Measurements from ENCODE around the gene BMERB1. TPM values are rescaled to one million over a fixed set of nuclear protein-coding genes. Genes with fewer than 3 reads are reported as not detected.
"Not testable (repeated sequence)": the region's sequence is repeated elsewhere in the genome, so short reads cannot be mapped to it uniquely, and the experiment has no call there.

BMERB1 gene
- total and polyA plus RNA-seq, 7 donors, result 26.6 to 133 (median 41.3) TPM

DNA sequence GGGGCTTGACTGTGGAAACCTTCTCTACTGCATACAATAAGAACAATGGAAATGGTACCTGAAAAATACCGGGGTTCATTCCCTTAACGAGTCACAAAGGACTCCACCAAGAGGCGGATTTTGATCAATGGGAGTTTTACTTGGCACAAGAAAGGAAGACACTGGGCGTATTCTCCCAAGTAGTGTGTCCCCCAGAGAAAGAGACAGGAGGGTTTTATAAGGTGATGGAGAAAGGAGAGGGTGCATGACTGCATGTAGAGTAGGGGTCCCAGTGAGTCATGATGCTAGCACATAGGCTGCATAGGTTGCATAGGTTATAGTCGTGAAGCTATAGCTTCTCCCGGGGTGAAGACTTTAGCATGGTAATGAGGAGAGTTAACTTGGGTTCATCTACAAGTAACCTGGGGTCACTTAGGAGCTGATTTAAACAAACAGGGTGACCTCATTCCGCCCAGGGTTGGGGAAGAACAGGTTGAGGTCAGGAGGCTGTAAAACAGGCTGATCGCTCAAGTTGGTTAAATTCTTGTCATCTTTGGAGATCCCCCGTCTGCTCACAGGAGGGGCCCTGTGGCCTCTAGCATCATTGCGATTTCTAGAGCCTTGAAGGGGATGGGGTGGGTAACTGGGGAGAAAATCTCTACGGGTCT, 37.3 kb upstream of the BMERB1 start:
- Histone ChIP-seq H3K4me3 (peak overlapping the region; percentile 67), H3K27ac (peak overlapping the region; percentile 80)
- intact Hi-C loops (cut with DNase I), result no loop called here

DNA sequence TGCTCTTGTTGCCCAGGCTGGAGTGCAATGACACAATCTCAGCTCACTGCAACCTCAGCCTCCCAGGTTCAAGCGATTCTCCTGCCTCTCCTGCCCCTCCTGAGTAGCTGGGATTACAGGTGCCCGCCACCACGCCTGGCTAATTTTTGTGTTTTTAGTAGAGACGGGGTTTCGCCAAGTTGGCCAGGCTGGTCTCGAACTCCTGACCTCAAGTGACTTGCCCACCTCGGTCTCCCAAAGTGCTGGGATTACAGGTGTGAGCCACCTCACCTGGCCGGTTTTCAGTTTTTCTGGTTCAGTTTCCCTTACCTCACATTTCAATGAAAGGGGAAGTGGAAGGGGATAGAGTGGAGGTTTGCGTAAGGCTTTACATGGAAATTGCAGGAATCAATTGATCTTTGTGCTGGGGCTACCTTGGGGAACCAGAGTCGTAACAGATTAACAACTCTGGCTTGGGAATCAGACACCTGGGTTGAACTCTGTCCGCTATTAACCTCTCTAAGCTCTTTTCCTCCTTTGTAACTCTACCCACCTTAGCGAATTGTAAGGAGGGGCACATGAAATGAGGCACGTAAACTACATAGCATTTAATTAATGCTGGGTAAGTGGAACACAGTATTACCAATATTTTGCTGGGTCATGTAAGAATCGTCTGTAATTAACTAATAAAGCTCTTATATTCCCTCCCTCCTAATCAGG, 35.6 kb upstream of the BMERB1 start:
- Histone ChIP-seq H3K9me3 (no peaks in the 10 kb centered on the region), H3K36me3 (ENCODE audit: insufficient read depth in 1 of 2, low read depth in 1 of 2) (peaks cover 0 to 36% of the 10 kb centered on the region in 2 donors), H3K4me1 (peaks cover 11% of the 10 kb centered on the region), H3K4me3 (no peak overlapping the region), H3K27ac (peak overlapping the region; percentile 80), H3K27me3 (ENCODE audit: insufficient read depth in 3 of 3, low read length in 2 of 3) (no peaks in the 10 kb centered on the region)
- intact Hi-C loops (cut with DNase I), result no loop called here
- 62 to 72% (median 70%) methylated on average over 14 of the region's 14 CpGs for WGBS, 3 donors
- TF ChIP-seq, protein P1, sequence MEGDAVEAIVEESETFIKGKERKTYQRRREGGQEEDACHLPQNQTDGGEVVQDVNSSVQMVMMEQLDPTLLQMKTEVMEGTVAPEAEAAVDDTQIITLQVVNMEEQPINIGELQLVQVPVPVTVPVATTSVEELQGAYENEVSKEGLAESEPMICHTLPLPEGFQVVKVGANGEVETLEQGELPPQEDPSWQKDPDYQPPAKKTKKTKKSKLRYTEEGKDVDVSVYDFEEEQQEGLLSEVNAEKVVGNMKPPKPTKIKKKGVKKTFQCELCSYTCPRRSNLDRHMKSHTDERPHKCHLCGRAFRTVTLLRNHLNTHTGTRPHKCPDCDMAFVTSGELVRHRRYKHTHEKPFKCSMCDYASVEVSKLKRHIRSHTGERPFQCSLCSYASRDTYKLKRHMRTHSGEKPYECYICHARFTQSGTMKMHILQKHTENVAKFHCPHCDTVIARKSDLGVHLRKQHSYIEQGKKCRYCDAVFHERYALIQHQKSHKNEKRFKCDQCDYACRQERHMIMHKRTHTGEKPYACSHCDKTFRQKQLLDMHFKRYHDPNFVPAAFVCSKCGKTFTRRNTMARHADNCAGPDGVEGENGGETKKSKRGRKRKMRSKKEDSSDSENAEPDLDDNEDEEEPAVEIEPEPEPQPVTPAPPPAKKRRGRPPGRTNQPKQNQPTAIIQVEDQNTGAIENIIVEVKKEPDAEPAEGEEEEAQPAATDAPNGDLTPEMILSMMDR (IDR thresholded peaks at IDR 0.05), result no peak
- DNase-seq (no peak), ATAC-seq (peak in 1 of 4 donors; percentile 26)

More for the DNA sequence above, 37.3 kb upstream of the BMERB1 start:
- Histone ChIP-seq H3K27me3 (ENCODE audit: insufficient read depth in 3 of 3, low read length in 2 of 3) (no peaks in the 10 kb centered on the region), H3K9me3 (no peaks in the 10 kb centered on the region), H3K4me1 (peaks cover 11% of the 10 kb centered on the region), H3K36me3 (ENCODE audit: insufficient read depth in 1 of 2, low read depth in 1 of 2) (peaks cover 0 to 25% of the 10 kb centered on the region in 2 donors)
- 88 to 94% (median 90%) methylated on average over 11 of the region's 11 CpGs for WGBS, 3 donors
- DNase-seq, result no peak
- TF ChIP-seq, protein P1 (IDR thresholded peaks at IDR 0.05), result no peak
- ATAC-seq, result peak in 1 of 4 donors; percentile 6

DNA sequence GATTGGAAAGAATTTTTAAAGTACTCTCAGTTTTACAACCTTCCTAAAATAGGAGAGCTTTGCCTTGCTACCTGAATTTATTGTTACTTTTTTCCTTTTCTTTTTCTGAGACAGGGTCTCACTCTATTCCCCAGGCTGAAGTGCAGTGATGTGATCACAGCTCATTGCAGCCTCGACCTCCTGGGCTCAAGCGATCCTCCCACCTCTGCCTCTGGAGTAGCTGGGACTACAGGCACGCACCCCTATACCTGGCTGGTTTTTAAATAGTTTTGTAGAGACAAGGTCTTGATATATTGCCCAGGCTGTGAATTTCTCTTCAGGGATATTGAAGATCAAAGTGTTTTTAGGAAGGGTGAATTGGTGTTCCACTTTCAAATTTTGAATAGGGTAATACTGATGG, 35.1 kb upstream of the BMERB1 start:
- intact Hi-C loops (cut with DNase I), result no loop called here
- Histone ChIP-seq H3K4me3 (no peak overlapping the region), H3K4me1 (peaks cover 13% of the 10 kb centered on the region), H3K36me3 (ENCODE audit: insufficient read depth in 1 of 2, low read depth in 1 of 2) (peaks cover 0 to 36% of the 10 kb centered on the region in 2 donors), H3K9me3 (no peaks in the 10 kb centered on the region), H3K27me3 (ENCODE audit: insufficient read depth in 3 of 3, low read length in 2 of 3) (no peaks in the 10 kb centered on the region), H3K27ac (peak overlapping the region; percentile 80)
- 69 to 70% (median 69%) methylated on average over 3 of the region's 3 CpGs for WGBS, 3 donors
- ATAC-seq, result no peak
- DNase-seq, result no peak
- TF ChIP-seq, protein P1 (IDR thresholded peaks at IDR 0.05), result no peak

DNA sequence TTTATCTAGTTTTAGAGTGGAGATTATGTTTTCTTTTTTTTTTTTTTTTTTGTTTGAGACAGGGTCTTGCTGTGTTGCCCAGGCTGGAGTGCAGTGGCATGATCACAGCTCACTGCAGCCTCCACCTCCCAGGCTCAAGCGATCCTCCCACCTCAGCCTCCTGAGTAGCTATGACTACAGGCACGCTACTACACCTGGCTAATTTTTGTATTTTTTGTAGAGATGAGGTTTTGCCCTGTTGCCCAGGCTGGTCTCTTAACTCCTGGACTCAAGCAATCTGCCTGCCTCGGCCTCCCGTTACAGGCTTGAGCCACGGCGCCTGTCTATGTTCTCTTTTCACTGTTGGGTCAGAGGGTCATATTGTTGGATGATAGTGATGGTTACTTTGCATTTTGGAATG, 34.1 kb upstream of the BMERB1 start:
- 92 to 94% (median 93%) methylated on average over 6 of the region's 6 CpGs for WGBS, 3 donors
- H3K4me1 ChIP-seq, result peaks cover 17% of the 10 kb centered on the region
- H3K27ac ChIP-seq; H3K9me3 ChIP-seq; ATAC-seq; H3K27me3 ChIP-seq (ENCODE audit: insufficient read depth in 3 of 3, low read length in 2 of 3); DNase-seq; H3K4me3 ChIP-seq; intact Hi-C loops (cut with DNase I): not testable (repeated sequence)
- peaks cover 0 to 36% of the 10 kb centered on the region in 2 donors for H3K36me3 ChIP-seq (ENCODE audit: insufficient read depth in 1 of 2, low read depth in 1 of 2)

DNA sequence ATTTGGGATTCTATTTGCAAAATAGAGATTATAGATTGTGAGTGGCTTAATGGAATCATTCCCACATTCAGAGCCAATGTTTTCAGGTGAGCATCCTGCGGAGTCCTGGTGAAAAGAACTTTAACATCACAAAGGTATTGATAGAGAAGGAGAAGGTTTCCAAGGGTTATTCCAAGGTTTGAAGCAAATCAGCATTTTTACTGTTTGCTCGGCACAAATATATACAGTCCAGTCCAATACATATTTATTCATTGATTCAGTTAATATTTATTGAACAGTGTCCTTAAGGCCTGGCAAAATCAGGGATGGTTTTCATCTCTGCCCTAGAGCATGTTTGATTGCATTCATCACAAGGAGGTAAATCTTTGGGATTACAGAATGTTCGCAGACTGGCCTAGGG, 32.4 kb upstream of the BMERB1 start:
- peaks cover 0 to 36% of the 10 kb centered on the region in 2 donors for H3K36me3 ChIP-seq (ENCODE audit: insufficient read depth in 1 of 2, low read depth in 1 of 2)
- ATAC-seq (no peak), DNase-seq (no peak)
- H3K27me3 ChIP-seq (ENCODE audit: insufficient read depth in 3 of 3, low read length in 2 of 3), result no peaks in the 10 kb centered on the region
- TF ChIP-seq, protein P1 (IDR thresholded peaks at IDR 0.05), result no peak
- intact Hi-C loops (cut with DNase I), result no loop called here
- peaks cover 17% of the 10 kb centered on the region for H3K4me1 ChIP-seq
- no peaks in the 10 kb centered on the region for H3K9me3 ChIP-seq
- H3K27ac ChIP-seq, result peak overlapping the region; percentile 30
- WGBS, 3 donors, result 94 to 98% (median 98%) methylated on average over 3 of the region's 3 CpGs
- no peak overlapping the region for H3K4me3 ChIP-seq
